AG04449 (cell line): ENCODE results near the gene TOM1L2.

ENCODE experiments used
- CTCF ChIA-PET: fragments of 350-600 bp; formaldehyde crosslinking; extraction: SDS; loops from one replicate; lab custom pipeline; 2021; ENCODE audit warnings: antibody characterized with exemption; lab: Yijun Ruan, JAX
- POLR2A ChIA-PET: fragments of 400-600, 350-600 bp; formaldehyde crosslinking; extraction: SDS; loops from one replicate; lab custom pipeline; 2020; ENCODE audit warnings: antibody characterized with exemption, inconsistent platforms; lab: Yijun Ruan, JAX
- DNase-seq: peaks from one replicate; pipeline ENCODE4 v3.0.0-alpha.2; 2010; ENCODE audit warnings: low read depth, low spot score
- H3K4me3 ChIP-seq: 2 replicates; pipeline ENCODE4 v1.5.1; 2011; ENCODE audit warnings: low read depth, mild to moderate bottlenecking, control low read depth, low read length
- CTCF ChIP-seq: IDR thresholded peaks from one replicate; pipeline ENCODE4 v1.5.1; 2011; ENCODE audit warnings: mild to moderate bottlenecking, moderate library complexity, low read length, control low read depth, inconsistent platforms; ENCODE audit not compliant: insufficient read depth; ENCODE audit errors: missing control alignments

TOM1L2 gene

DNA sequence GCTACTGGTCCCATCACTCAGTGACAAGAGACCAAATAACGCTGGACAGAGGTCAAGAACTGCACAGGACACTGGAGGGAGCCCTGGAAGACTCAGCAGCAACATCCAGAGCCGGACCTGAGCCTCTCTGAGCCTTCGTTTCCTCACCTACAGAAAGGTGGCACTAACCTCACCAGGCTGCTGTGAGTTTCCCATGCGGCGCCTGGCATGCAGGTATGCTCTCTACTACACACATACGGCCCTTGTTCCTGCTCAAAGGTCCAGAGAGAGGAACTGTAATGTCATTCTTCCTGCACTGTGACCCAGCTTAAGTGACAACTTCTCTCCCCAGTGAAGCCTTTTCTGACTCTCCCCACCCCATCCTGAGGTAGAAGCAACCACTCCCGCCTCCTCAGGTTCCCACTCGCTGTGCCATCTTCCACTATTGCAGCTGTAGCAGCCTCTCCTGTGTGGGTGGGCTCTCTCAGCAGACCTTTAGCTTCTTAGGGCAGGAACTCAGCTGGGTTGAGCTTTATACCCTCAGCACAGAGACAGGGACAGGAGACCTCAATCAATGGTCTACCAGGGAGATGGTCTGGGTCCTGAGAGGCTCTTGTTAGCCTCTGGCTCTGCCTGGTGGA lies 91.5 kb downstream of the TOM1L2 start:
- CTCF ChIA-PET = interaction anchor here (1.3 to 5.0 kb wide), 4 partner anchors 11 to 153 kb away, joined by 3 to 38 read pairs (median 10); no protein-coding TSS in a partner anchor
- POLR2A ChIA-PET = no interaction called here
- TF ChIP-seq CTCF = no peak
- DNase-seq = no peak
- H3K4me3 ChIP-seq = no peak overlapping the region

DNA sequence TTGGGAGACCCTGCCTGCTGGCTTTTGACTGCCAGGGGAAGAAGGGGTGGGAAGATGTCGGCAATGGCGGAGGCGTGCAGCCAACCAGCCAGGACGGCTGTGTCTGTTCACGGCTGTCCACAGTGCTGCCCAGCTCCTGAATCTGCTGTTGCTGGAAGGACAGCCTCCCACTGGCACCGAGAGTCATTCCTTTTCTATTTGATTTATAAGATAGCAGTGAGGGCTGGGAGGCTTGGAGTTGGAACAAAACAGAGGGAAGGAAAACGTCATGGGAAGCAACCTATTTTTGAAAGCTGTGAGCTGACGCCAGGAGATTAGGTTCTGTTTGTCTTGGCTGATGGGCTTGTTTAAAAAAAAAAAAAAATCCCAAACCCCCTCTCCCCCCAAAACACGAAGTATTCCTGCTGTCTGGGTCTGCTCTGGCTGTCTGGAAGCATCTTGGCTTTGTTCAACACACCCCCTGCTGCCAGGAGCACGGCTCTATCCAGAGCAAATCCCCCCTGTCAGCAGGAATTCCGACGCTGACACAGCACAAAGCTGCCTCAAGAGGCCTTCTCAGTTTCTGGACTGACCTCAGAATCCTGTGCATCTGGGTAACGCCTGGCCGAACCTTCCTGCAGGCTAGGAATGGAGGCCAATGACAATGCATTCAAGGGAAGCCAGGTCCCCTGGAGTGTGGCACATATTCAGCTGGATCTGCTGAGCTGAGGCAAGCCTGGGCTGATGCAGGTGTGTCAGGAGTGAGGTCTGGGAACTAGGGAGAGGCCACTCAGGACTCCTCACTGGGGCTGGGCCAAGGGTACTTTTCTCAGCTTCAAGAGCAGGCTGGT lies 94.5 kb downstream of the TOM1L2 start:
- DNase-seq = peak; percentile 71
- ChIA-PET POLR2A (interaction anchor here (0.6 kb wide), 2 partner anchors 182 to 870 kb away, joined by 3 read pairs; no protein-coding TSS in a partner anchor), CTCF (interaction anchor here (0.7 to 5.0 kb wide), 12 partner anchors 10 to 158 kb away, joined by 3 to 38 read pairs (median 10); no protein-coding TSS in a partner anchor)
- no peak for TF ChIP-seq CTCF
- H3K4me3 ChIP-seq = peak overlapping the region; percentile 13; the same call in 1 of the 2 replicates

DNA sequence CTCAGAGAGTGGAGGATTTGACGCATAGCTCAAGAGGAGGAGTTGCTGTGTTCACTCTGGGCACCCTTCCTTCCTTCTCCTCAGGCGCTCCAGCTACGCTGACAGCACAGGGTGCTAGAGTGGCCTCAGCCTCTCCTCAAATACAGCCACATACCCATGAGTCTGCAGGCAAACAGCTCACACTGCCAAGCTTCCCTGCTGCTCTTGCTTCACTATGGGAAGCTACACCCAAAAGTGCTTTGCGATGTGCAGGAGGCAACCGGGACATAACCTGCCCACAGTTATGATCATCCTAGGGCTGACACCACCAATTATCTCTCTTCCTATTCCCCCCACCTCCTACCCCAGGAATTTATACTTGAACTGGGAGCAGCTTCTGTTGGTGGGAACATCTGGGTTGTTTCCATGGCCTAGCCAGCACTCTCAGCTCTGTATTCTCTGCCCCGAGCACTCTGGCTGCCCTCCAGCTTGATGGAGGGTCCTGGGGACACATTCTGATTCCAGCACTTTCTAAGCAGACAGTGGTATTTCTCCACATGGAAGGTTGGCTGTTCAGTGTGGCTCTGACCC lies 95.2 kb downstream of the TOM1L2 start:
- no peak for TF ChIP-seq CTCF
- ChIA-PET CTCF (interaction anchor here (0.7 to 5.0 kb wide), 12 partner anchors 11 to 208 kb away, joined by 3 to 38 read pairs (median 8); no protein-coding TSS in a partner anchor), POLR2A (interaction anchor here (0.6 kb wide), 1 partner anchor 869 kb away, joined by 3 read pairs; no protein-coding TSS in a partner anchor)
- no peak for DNase-seq
- H3K4me3 ChIP-seq = peak overlapping the region; percentile 13; the same call in 1 of the 2 replicates

DNA sequence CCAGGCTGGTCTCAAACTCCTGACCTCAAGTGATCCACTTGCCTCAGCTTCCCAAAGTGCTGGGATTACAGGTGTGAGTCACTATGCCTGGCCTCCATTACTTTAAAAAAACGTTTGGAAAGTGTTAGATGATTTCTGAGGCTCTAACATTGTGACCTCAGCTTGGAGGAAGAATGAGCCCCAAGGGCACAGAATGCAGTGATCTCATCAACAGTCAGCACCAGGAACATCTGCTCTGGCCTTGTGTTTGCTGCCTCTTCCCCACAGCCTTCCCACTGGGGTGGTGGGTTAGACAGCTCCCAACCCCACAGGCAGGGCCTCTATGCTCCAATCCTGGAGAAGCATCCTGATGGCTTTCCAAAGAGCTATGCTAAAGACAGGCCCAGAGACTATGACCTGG lies 97.7 kb downstream of the TOM1L2 start:
- no peak for DNase-seq
- H3K4me3 ChIP-seq = no peak overlapping the region
- TF ChIP-seq CTCF = no peak
- CTCF ChIA-PET = interaction anchor here (1.0 to 1.8 kb wide), 5 partner anchors 11 to 194 kb away, joined by 3 to 8 read pairs (median 4); partner anchors contain the start of gene RAI1
- POLR2A ChIA-PET = no interaction called here

- no peak for DNase-seq
- no peak overlapping the region for H3K4me3 ChIP-seq
- TF ChIP-seq CTCF = no peak
- ChIA-PET CTCF (interaction anchor here (1.0 to 1.8 kb wide), 5 partner anchors 10 to 193 kb away, joined by 3 to 8 read pairs (median 4); partner anchors contain the start of gene RAI1), POLR2A (no interaction called here)
Observed at GRCh38 chr17:17873450-17873991, 98.7 kb downstream of the TOM1L2 start.
